ENCODE data around the gene GRK3. TPM values are rescaled to one million over a fixed set of nuclear protein-coding genes. Genes with fewer than 3 reads are reported as not detected.

The GRK3 gene
- total and polyA plus RNA-seq, 10 of the 15 experiments (the other 5 are each of a cell fraction or from before 2014, with no cell fraction given) = 3.1 to 35.1 (median 14.7) TPM

DNA sequence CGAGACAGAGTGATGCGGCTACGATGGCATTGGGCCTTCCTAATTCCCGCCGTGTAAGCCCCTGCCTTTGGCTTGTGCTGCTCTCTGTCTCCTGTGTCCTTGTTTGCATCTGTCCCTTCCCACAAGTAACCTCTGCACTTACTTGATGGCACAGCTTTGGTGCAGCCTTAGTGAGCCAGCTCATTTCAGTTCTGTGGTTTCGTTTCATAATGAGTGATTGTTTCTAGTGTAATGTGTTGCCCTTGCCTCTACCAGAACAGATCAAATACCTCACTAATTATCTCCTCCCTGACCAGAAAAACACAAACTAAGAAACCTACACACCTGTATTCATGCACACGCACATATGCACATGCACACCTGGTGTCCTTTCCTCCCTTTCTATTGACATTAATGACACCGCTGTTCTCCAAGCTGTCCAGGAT is 58.8 kb downstream of the GRK3 start:
- no peaks in the 10 kb centered on the region for H3K36me3 ChIP-seq (ENCODE audit: control insufficient read depth in 2 of 2, insufficient read depth in 2 of 2, low read length in 1 of 2)
- FAIRE-seq (no peak), DNase-seq (ENCODE audit: low read depth, low spot score) (peak; percentile 93), ATAC-seq (peak; percentile 96)
- POLR2A ChIA-PET = interaction anchor here (0.8 to 1.5 kb wide), 6 partner anchors 23 to 55 kb away, joined by 3 to 10 read pairs (median 4); no protein-coding TSS in a partner anchor
- no peaks in the 10 kb centered on the region for H3K27me3 ChIP-seq (replicated peaks in 1 of 2; ENCODE audit: control insufficient read depth in 2 of 2, insufficient read depth in 2 of 2, low read length in 1 of 2)
- CTCF ChIA-PET = interaction anchor here (0.6 to 2.4 kb wide), 6 partner anchors 19 to 103 kb away, joined by 3 to 8 read pairs (median 6); no protein-coding TSS in a partner anchor
- RAD21 ChIA-PET (ENCODE audit: unreplicated experiment) = interaction anchor here (0.8 to 4.2 kb wide), 12 partner anchors 11 to 163 kb away, joined by 3 to 32 read pairs (median 4); no protein-coding TSS in a partner anchor
- H3K4me3 ChIP-seq = no peak overlapping the region; the same call in 1 of the 2 replicates
- intact Hi-C loops (cut with micrococcal nuclease; ENCODE audit: unreplicated experiment) (loop anchor here (1.0 kb wide), 1 partner anchor 51 kb away; no protein-coding TSS in a partner anchor), in situ Hi-C loops (cut with MboI) (no loop called here)
- peak overlapping the region; percentile 55 for H2AFZ ChIP-seq (ENCODE audit: control insufficient read depth, low read depth, low read length)
- H3K4me2 ChIP-seq (ENCODE audit: control insufficient read depth, insufficient read depth) = peak overlapping the region; percentile 93
- no peaks in the 10 kb centered on the region for H4K20me1 ChIP-seq (ENCODE audit: control insufficient read depth, insufficient read depth)
- H3K27ac ChIP-seq (ENCODE audit: control insufficient read depth, insufficient read depth) = peak overlapping the region; percentile 65
- peaks cover 54% of the 10 kb centered on the region for H3K4me1 ChIP-seq (ENCODE audit: control insufficient read depth, insufficient read depth, low read length)
- H3K9ac ChIP-seq (ENCODE audit: control insufficient read depth, insufficient read depth, low read length) = peak overlapping the region; percentile 26; the same call in 1 of the 2 replicates
- SMC1A ChIA-PET (ENCODE audit: uncharacterized antibody, unreplicated experiment) = interaction anchor here (0.6 to 7.8 kb wide), 20 partner anchors 11 to 128 kb away, joined by 3 to 61 read pairs (median 4); no protein-coding TSS in a partner anchor
- H3K79me2 ChIP-seq (ENCODE audit: control insufficient read depth, insufficient read depth, low read length) = peaks cover 21% of the 10 kb centered on the region
- BruUV-seq (replicated peaks) = no TSS peak
- H3K9me3 ChIP-seq (replicated peaks; ENCODE audit: control insufficient read depth, insufficient read depth, low read length) = no peaks in the 10 kb centered on the region
- 1% methylated on average over 8 of the region's 8 CpGs for WGBS (ENCODE audit: insufficient coverage, insufficient replicate concordance, low lambda C conversion rate, missing lambda C conversion rate)
- no peak for TF ChIP-seq SP1 (IDR thresholded peaks at IDR 0.05; ENCODE audit: low read depth, low read length)
- TF ChIP-seq, protein P1, sequence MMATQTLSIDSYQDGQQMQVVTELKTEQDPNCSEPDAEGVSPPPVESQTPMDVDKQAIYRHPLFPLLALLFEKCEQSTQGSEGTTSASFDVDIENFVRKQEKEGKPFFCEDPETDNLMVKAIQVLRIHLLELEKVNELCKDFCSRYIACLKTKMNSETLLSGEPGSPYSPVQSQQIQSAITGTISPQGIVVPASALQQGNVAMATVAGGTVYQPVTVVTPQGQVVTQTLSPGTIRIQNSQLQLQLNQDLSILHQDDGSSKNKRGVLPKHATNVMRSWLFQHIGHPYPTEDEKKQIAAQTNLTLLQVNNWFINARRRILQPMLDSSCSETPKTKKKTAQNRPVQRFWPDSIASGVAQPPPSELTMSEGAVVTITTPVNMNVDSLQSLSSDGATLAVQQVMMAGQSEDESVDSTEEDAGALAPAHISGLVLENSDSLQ (IDR thresholded peaks at IDR 0.05) = peak; percentile 52
- peak; percentile 86 to 88 for TF ChIP-seq IKZF2 (IDR thresholded peaks at IDR 0.05)
- TF ChIP-seq MAX (IDR thresholded peaks at IDR 0.05; ENCODE audit: low read depth, low read length) = no peak
- TF ChIP-seq, protein P2, sequence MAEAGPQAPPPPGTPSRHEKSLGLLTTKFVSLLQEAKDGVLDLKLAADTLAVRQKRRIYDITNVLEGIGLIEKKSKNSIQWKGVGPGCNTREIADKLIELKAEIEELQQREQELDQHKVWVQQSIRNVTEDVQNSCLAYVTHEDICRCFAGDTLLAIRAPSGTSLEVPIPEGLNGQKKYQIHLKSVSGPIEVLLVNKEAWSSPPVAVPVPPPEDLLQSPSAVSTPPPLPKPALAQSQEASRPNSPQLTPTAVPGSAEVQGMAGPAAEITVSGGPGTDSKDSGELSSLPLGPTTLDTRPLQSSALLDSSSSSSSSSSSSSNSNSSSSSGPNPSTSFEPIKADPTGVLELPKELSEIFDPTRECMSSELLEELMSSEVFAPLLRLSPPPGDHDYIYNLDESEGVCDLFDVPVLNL (IDR thresholded peaks at IDR 0.05; ENCODE audit: low read depth, low read length) = no peak
- peak; percentile 58 for TF ChIP-seq SKIL (IDR thresholded peaks at IDR 0.05; ENCODE audit: low read depth, poor library complexity, severe bottlenecking)
- TF ChIP-seq ZNF207 (IDR thresholded peaks at IDR 0.05; ENCODE audit: borderline replicate concordance) = no peak
- TF ChIP-seq NFYA (IDR thresholded peaks at IDR 0.05; ENCODE audit: borderline replicate concordance, low read depth, low read length) = no peak
- TF ChIP-seq PAX5 (IDR thresholded peaks at IDR 0.05; ENCODE audit: borderline replicate concordance, low read depth, low read length) = no peak
- peak; percentile 88 for TF ChIP-seq BCL11A (IDR thresholded peaks at IDR 0.05; ENCODE audit: low read depth, low read length)
- TF ChIP-seq ZNF622 (IDR thresholded peaks at IDR 0.05) = no peak
- TF ChIP-seq SPI1 (IDR thresholded peaks at IDR 0.05; ENCODE audit: borderline replicate concordance, insufficient read depth, low read depth, low read length) = no peak
- no peak for TF ChIP-seq RELA (IDR thresholded peaks at IDR 0.05; ENCODE audit: borderline replicate concordance, partially characterized antibody)
- TF ChIP-seq ZNF384 (IDR thresholded peaks at IDR 0.05; ENCODE audit: borderline replicate concordance, low read depth, low read length) = no peak
- no peak for TF ChIP-seq ZNF217 (IDR thresholded peaks at IDR 0.05)
- TF ChIP-seq BRCA1 (IDR thresholded peaks at IDR 0.05; ENCODE audit: low read depth, low read length) = no peak

All from GM12878 (cell line).